ENCODE results near the gene CTXND1.

- TF ChIP-seq CTCF (IDR thresholded peaks at IDR 0.05; ENCODE audit: insufficient read depth, low read length) (peak; percentile 58), REST (IDR thresholded peaks at IDR 0.05; ENCODE audit: insufficient replicate concordance, low read depth) (no peak), POLR2AphosphoS5 (IDR thresholded peaks at IDR 0.05; ENCODE audit: low read depth) (no peak), SPI1 (IDR thresholded peaks at IDR 0.05; ENCODE audit: borderline replicate concordance, low read depth) (no peak), GABPA (IDR thresholded peaks at IDR 0.05; ENCODE audit: low read depth) (no peak)
Observed at GRCh38 chr15:80173022-80173759, 78.8 kb downstream of the CTXND1 start.

Data from HL-60 (cell line).